GM21528 (cell line): ENCODE results near the gene RPS25.
"Not testable (repeated sequence)": the region's sequence is repeated elsewhere in the genome, so short reads cannot be mapped to it uniquely, and the experiment has no call there.

Experiments
- ATAC-seq: cut with Tn5 transposase; IDR thresholded peaks from one replicate; pipeline ENCODE4 v1.9.1; 2021; ENCODE audit warnings: mild to moderate bottlenecking, moderate library complexity; ENCODE audit not compliant: unreplicated experiment, low FRiP score

RPS25 gene

DNA sequence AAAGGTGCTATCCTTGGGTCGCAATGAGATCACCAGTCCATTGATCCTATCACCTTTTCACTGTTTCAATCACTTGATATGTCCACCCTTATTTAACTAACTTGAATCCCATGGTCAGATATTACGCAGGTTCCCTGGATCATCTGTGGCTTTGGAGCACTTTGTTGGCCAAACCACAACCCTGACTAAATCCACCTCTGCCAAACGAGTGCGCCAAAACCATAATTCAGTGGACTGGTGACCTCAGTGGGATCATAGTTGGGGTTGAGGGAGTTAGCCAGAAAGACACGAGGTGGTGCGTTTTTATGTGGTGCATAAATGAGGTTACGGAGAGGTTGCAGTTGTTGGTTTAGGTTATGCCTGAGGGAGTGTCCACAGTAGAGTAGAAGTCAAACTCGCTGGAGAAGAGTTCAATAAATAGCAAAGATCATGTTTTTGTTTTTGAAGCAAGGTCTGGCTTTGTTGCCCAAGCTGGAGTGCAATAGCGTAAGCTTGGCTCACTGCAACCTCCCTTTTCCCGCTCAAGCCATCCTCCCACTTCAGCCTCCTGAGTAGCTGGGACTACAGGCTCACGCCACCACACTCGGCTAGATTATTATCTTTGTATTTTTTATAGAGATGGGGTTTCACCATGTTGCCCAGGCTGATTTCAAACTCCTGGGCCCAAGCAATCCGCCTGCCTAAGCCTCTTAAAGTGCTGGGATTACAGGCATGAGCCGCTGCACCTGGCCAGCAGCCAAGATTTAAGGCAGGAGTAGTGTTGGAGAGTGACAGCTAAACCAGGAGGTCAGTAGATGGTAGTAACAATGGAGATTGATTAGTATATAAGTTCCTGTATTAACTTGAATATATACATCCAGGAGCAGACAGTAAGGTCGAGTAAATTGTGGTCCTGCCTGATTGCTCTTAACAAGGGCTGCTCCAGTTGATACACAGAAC, 42.1 kb downstream of the RPS25 start:
- no peak for ATAC-seq

GRCh38 chr11:118973985-118974384, 44.2 kb downstream of the RPS25 start:
- ATAC-seq: no peak

DNA sequence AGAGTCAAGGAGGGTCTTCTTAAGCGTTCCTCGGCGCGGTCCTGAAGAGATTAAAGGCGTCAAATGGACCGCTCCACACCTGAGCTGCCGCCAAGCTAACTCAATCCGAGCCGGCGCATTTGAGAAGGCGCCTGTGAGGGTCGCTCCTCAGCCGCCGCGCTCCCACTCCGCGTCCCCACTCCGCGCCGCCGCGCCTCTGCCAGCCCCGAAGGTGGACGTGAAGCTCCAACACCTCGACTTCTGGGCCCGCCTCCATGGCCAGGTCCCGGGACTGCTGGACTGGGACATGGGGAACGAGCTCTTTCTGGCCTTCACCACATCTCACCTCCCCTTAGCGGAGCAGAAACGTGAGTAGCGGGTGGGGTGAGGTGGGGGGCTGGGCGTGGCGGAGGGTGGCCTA, 46.5 kb downstream of the RPS25 start, which contains the start of gene FOXR1:
FOXR1 (plus strand) TSS at position 116 of the 400 bp plus-strand sequence; CDS start at position 287, 171 bp downstream.
- ATAC-seq: no peak

DNA sequence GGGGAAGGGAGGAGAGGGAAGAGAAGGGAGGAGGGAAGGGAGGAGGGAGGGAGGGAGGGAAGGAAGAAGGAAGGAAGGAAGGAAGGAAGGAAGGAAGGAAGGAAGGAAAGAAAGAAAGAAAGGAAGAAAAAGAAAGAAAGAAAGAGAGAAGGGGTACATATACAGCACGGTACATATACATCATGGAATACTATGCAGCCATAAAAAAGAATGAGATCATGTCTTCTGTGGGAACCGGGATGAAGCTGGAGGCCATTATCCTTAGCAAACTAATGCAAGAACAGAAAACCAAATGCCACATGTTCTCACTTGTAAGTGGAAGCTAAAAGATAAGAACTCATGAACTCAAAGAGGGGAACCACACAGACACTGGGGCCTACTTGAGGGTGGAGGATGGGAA, 48.6 kb downstream of the RPS25 start:
- not testable (repeated sequence) for ATAC-seq
